ENCODE measurements around the gene PPP2R2C.

The PPP2R2C gene

GRCh38 chr4:6513678-6514077, 41.3 kb upstream of the PPP2R2C start:
- in situ Hi-C loops (cut with MboI; ENCODE audit: low sequenced_read_pairs, unreplicated experiment), result no loop called here
- DNase-seq (ENCODE audit: low spot score), result no peak
- no peak for TF ChIP-seq CTCF (IDR thresholded peaks at IDR 0.05; ENCODE audit: borderline replicate concordance, control extremely low read depth, extremely low read depth, insufficient read depth, missing control alignments)

- in situ Hi-C loops (cut with MboI; ENCODE audit: low sequenced_read_pairs, unreplicated experiment), result no loop called here
- DNase-seq (ENCODE audit: low spot score), result no peak
- TF ChIP-seq CTCF (IDR thresholded peaks at IDR 0.05; ENCODE audit: borderline replicate concordance, control extremely low read depth, extremely low read depth, insufficient read depth, missing control alignments), result no peak
Observed at GRCh38 chr4:6509587-6509986, 37.2 kb upstream of the PPP2R2C start.

GRCh38 chr4:6507345-6507744, 34.9 kb upstream of the PPP2R2C start:
- no peak for TF ChIP-seq CTCF (IDR thresholded peaks at IDR 0.05; ENCODE audit: borderline replicate concordance, control extremely low read depth, extremely low read depth, insufficient read depth, missing control alignments)
- in situ Hi-C loops (cut with MboI; ENCODE audit: low sequenced_read_pairs, unreplicated experiment), result no loop called here
- DNase-seq (ENCODE audit: low spot score), result no peak

- DNase-seq (ENCODE audit: low spot score), result no peak
- no peak for TF ChIP-seq CTCF (IDR thresholded peaks at IDR 0.05; ENCODE audit: borderline replicate concordance, control extremely low read depth, extremely low read depth, insufficient read depth, missing control alignments)
- in situ Hi-C loops (cut with MboI; ENCODE audit: low sequenced_read_pairs, unreplicated experiment), result no loop called here
Observed at GRCh38 chr4:6506616-6507140, 34.3 kb upstream of the PPP2R2C start.

GRCh38 chr4:6504900-6505496, 32.6 kb upstream of the PPP2R2C start:
- DNase-seq (ENCODE audit: low spot score), result no peak
- in situ Hi-C loops (cut with MboI; ENCODE audit: low sequenced_read_pairs, unreplicated experiment), result no loop called here
- no peak for TF ChIP-seq CTCF (IDR thresholded peaks at IDR 0.05; ENCODE audit: borderline replicate concordance, control extremely low read depth, extremely low read depth, insufficient read depth, missing control alignments)

- no peak for DNase-seq (ENCODE audit: low spot score)
- no peak for TF ChIP-seq CTCF (IDR thresholded peaks at IDR 0.05; ENCODE audit: borderline replicate concordance, control extremely low read depth, extremely low read depth, insufficient read depth, missing control alignments)
- in situ Hi-C loops (cut with MboI; ENCODE audit: low sequenced_read_pairs, unreplicated experiment), result no loop called here
Observed at GRCh38 chr4:6502747-6503465, 30.5 kb upstream of the PPP2R2C start.
